Mesothelial cell of epicardium (in vitro differentiated cells): ENCODE data around the gene TRIM41. TPM values are rescaled to one million over a fixed set of nuclear protein-coding genes. Genes with fewer than 3 reads are reported as not detected.
A peak's percentile ranks its signal among the peaks of the same experiment; 100 is the strongest.

Experiments
- DNase-seq, 2 experiments: peaks; one replicate each; pipeline ENCODE4 v3.0.0; 2021; ENCODE audit warnings: low spot score in 2 of 2; ENCODE audit not compliant: unreplicated experiment in 2 of 2
- H3K27ac Mint-ChIP-seq: 2 replicates; pipeline ENCODE4 v1.8.0; 2021; ENCODE audit warnings: mixed read lengths
- H3K27me3 Mint-ChIP-seq: 2 replicates; pipeline ENCODE4 v1.8.0; 2021; ENCODE audit warnings: low read depth, mixed read lengths
- H3K36me3 Mint-ChIP-seq: 2 replicates; pipeline ENCODE4 v1.8.0; 2021; ENCODE audit warnings: mixed read lengths
- H3K4me1 Mint-ChIP-seq: 2 replicates; pipeline ENCODE4 v1.8.0; 2021; ENCODE audit warnings: mixed read lengths
- H3K4me3 Mint-ChIP-seq: 2 replicates; pipeline ENCODE4 v1.8.0; 2021; ENCODE audit warnings: mild to moderate bottlenecking, moderate library complexity, mixed read lengths
- H3K9me3 Mint-ChIP-seq: 2 replicates; pipeline ENCODE4 v1.8.0; 2021; ENCODE audit warnings: mixed read lengths
- total RNA-seq: library from RNA; stranded (reverse); gene quantifications from 3 replicates; pipeline ENCODE4 v1.2.1, GENCODE V29; 2021
- TF ChIP-seq, protein P1 (sequence below): fragments of 200-600 bp; sonication (generic); IDR thresholded peaks from one replicate; pipeline ENCODE4 v1.5.0; 2021; ENCODE audit warnings: antibody characterized with exemption; ENCODE audit not compliant: unreplicated experiment

The TRIM41 gene
- total RNA-seq, 1 donor from 2014 or later: 27.9 TPM

DNA sequence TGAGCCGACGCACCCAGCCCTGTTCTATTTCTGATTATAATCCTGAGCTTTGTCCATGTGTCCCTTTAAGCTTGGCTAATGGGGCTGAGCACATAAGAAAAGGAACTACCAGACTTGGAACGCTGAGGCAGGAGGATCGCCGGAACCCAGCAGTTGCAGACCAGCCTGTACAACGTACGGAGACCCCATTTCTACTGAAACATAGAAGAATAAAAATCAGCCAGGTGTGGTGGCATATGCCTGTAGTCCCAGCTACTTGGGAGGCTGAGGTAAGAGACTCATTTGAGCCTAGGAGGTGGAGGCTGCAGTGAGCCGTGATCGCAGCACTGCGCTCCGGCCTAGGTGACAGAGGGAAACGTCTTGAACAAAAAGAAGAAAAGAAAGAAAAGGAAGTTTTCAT is 40.4 kb upstream of the TRIM41 start:
- Mint-ChIP-seq H3K27me3 (peaks cover 5% of the 10 kb centered on the region), H3K4me3 (peak overlapping the region; percentile 26), H3K4me1 (peaks cover 7% of the 10 kb centered on the region), H3K36me3 (no peaks in the 10 kb centered on the region), H3K9me3 (no peaks in the 10 kb centered on the region), H3K27ac (peak overlapping the region; percentile 56)
- DNase-seq: no peak
- TF ChIP-seq, protein P1, sequence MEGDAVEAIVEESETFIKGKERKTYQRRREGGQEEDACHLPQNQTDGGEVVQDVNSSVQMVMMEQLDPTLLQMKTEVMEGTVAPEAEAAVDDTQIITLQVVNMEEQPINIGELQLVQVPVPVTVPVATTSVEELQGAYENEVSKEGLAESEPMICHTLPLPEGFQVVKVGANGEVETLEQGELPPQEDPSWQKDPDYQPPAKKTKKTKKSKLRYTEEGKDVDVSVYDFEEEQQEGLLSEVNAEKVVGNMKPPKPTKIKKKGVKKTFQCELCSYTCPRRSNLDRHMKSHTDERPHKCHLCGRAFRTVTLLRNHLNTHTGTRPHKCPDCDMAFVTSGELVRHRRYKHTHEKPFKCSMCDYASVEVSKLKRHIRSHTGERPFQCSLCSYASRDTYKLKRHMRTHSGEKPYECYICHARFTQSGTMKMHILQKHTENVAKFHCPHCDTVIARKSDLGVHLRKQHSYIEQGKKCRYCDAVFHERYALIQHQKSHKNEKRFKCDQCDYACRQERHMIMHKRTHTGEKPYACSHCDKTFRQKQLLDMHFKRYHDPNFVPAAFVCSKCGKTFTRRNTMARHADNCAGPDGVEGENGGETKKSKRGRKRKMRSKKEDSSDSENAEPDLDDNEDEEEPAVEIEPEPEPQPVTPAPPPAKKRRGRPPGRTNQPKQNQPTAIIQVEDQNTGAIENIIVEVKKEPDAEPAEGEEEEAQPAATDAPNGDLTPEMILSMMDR: no peak

DNA sequence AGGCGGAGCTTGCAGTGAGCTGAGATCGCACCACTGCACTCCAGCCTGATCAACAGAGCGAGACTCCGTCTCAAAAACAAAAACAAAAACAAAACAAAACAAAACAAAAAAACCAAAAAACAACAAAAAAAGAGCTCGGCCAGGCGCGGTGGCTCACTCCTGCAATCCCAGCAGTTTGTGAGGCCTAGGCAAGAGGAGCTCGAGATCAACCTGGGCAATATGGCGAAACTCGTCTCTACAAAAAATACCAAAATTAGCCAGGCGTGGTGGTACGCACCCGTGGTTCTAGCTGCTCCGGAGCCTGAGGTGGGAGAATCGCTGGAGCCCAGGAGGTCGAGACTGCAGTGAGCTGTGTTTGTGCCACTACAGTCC is 38.2 kb upstream of the TRIM41 start:
- Mint-ChIP-seq H3K4me3 (peak overlapping the region; percentile 80), H3K4me1 (peaks cover 9% of the 10 kb centered on the region), H3K36me3 (no peaks in the 10 kb centered on the region), H3K27me3 (peaks cover 1% of the 10 kb centered on the region), H3K27ac (peak overlapping the region; percentile 99), H3K9me3 (no peaks in the 10 kb centered on the region)
- no peak for DNase-seq
- TF ChIP-seq, protein P1: no peak

DNA sequence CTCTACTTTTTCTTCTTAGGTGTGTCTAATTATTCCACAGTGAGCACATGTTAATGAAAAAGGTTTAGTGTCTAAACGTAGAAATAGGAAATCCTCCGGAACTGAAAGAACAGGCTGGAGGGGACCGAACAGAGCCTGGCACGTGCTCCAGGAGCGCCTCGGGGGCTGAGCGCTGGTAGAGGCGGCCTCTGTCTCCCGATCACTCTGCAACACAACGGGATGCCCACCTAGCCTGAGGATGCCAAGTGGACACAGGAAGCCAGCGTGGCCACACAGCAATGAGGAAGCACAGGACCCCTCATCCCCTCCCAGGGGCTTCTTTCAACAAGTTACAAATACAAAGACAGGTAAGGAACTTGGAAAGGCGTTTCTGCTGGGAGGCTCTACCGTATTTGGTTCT is 37.5 kb upstream of the TRIM41 start:
- TF ChIP-seq, protein P1: no peak
- H3K36me3 Mint-ChIP-seq: no peaks in the 10 kb centered on the region
- no peak for DNase-seq
- no peak overlapping the region for H3K4me3 Mint-ChIP-seq
- H3K9me3 Mint-ChIP-seq: no peaks in the 10 kb centered on the region
- H3K27me3 Mint-ChIP-seq: peaks cover 1% of the 10 kb centered on the region
- peaks cover 13% of the 10 kb centered on the region for H3K4me1 Mint-ChIP-seq
- H3K27ac Mint-ChIP-seq: no peak overlapping the region

DNA sequence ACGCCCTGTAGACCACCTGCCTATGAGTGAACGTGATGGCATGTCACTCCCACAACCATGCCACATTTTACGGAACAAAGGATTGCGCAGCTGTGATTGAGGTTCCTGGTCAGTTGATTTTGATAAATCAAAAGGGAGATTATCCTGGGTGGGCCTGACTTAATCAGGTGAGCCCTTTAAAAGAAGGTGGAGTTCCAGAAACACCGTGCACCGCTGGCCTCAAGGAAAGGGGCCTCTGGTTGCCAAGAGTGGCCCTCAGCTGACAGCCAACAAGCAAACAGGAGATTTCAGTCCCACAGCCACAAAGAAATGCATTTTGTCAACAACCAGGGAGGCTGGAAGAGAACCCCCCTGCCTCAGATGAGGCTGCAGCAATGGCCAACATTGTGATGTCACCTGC is 37.1 kb upstream of the TRIM41 start:
- Mint-ChIP-seq H3K4me1 (peaks cover 13% of the 10 kb centered on the region), H3K27me3 (peaks cover 1% of the 10 kb centered on the region), H3K4me3 (no peak overlapping the region), H3K36me3 (no peaks in the 10 kb centered on the region), H3K9me3 (no peaks in the 10 kb centered on the region), H3K27ac (no peak overlapping the region)
- TF ChIP-seq, protein P1: no peak
- no peak for DNase-seq

DNA sequence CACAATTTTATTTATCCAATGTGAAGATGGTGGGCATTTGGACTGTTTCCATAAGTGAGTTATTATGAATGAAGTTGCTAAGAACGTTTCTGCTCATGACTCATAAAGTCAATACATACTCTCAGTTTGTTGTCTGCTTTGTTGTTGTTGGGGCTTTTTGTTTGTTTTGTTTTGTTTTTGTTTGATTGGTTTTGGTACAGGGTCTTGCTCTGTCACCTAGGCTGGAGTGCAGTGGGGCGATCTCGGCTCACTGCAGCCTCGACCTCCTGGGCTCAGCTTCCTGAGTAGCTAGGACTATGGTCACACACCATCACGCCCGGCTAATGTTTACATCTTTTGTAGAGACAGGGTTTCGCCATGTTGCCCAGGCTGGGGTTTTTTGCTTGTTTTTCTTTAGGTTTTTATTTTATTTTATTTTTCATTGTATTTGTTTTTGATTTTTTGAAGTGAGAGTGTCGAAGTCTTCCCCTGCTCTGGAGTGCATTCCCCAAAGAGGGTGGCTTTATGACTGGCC is 36.0 kb upstream of the TRIM41 start:
- no peak for DNase-seq
- Mint-ChIP-seq H3K4me1 (peaks cover 15% of the 10 kb centered on the region), H3K4me3 (peak overlapping the region; percentile 99), H3K27ac (peak overlapping the region; percentile 92), H3K9me3 (no peaks in the 10 kb centered on the region), H3K36me3 (no peaks in the 10 kb centered on the region), H3K27me3 (peaks cover 3% of the 10 kb centered on the region)
- TF ChIP-seq, protein P1: no peak
